AG09319 (cell line): ENCODE results near the gene SPON2.

Experiments used
- DNase-seq: peaks from one replicate; pipeline ENCODE4 v3.0.0-alpha.2; 2010; ENCODE audit warnings: low read depth; ENCODE audit errors: extremely low read depth
- CTCF ChIP-seq: IDR thresholded peaks from 2 replicates; pipeline ENCODE4 v1.5.1; 2011; ENCODE audit warnings: low read depth, mild to moderate bottlenecking, inconsistent platforms, low read length, moderate library complexity

The SPON2 gene

GRCh38 chr4:1172228-1172851, at the start of gene SPON2:
TSS of gene SPON2 (minus strand) at chr4:1172583.
- no peak for DNase-seq
- TF ChIP-seq CTCF = no peak

- no peak for TF ChIP-seq CTCF
- no peak for DNase-seq
These were observed 48.9 kb upstream of the SPON2 start for GRCh38 chr4:1221155-1221870.

GRCh38 chr4:1220566-1220965, 48.2 kb upstream of the SPON2 start:
- no peak for DNase-seq

GRCh38 chr4:1219566-1219950, 47.2 kb upstream of the SPON2 start:
- no peak for TF ChIP-seq CTCF
- no peak for DNase-seq

More at GRCh38 chr4:1220566-1220965, 48.2 kb upstream of the SPON2 start:
- TF ChIP-seq CTCF = no peak

- TF ChIP-seq CTCF = no peak
- DNase-seq = no peak
These were observed 46.5 kb upstream of the SPON2 start for GRCh38 chr4:1218634-1219565.

GRCh38 chr4:1217366-1217765, 45.0 kb upstream of the SPON2 start:
- TF ChIP-seq CTCF = no peak

More at GRCh38 chr4:1217366-1217765, 45.0 kb upstream of the SPON2 start:
- DNase-seq = no peak
